NCI-H524 treated with DMSO at 0.1 percent for 48 hours (cell line): ENCODE results near the gene NAA60.
"Not testable (repeated sequence)": the region's sequence is repeated elsewhere in the genome, so short reads cannot be mapped to it uniquely, and the experiment has no call there.

Experiments
- DNase-seq: peaks from one replicate; lab custom pipeline; 2025; lab: John Stamatoyannopoulos, UW

The NAA60 gene

DNA sequence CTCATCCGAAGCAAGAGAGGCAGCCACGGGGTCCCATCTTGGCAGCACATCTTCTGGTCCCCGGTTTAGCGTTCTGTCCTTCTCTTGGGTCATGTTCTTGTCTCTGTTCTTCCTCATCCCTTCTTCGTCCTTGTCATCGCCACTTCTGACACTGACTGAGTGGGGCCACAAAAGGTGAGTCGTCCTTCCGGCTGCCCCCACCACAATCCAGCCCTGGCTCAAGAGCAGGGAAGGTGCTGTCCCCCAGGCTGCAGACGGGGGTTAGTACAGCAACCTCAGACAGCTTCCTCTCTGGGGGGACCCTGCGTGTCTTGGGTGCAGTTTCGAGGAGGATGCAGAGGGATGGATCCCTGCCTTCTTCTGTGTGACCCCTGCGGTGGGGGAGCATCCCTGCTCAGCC is 21.8 kb downstream of the NAA60 start:
- no peak for DNase-seq

DNA sequence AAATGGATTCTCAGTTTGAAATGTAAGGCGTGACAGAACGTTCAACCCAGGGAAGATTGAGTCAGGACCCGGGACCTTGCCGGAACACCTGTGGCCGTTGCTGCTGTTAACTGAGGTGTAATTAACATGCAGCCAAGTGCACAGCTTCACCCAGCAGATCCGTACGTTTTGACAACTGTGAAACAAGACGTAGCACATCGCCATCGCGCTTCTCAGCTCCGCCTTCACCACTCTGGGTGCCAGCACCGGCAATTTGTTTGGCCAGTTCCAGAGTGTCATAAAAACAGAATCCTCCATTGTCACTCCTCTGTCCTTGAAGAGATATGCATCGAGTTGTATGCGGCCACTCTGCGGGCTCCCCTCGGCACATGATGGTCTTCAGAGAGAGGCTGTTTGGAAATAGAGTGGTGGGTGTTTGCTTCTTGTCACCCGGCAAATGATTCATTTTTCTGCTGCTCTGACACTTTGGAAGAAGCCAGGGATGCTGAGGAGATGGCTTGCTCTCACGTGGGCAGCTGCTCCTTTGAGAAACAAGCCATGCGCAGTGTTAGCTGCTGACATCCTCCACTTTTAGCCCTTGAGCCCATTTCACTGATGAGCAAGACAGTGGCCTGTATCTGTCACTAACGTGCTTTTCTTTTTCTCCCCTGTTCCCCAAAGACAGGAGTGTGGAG is 22.6 kb downstream of the NAA60 start:
- no peak for DNase-seq

DNA sequence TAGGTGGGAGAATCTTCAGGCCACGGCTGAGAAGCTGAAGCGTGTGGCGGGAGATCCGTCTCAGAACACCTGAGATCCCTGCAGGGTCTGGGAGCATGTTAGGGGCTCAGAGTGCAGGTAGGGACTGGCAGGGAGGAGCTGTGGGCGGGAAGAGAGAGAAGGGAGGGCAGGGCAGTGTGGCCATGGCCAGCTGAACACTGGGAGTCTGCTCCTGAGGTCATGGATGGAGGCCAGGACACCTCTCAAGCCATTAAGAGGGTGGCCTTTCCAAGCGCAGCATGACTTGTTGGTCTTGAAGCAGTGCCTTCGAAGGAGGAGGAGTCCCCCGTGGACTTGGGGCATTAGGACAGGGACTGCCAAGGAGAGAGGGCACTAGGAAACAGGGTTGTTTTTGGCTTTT is 23.7 kb downstream of the NAA60 start:
- no peak for DNase-seq

DNA sequence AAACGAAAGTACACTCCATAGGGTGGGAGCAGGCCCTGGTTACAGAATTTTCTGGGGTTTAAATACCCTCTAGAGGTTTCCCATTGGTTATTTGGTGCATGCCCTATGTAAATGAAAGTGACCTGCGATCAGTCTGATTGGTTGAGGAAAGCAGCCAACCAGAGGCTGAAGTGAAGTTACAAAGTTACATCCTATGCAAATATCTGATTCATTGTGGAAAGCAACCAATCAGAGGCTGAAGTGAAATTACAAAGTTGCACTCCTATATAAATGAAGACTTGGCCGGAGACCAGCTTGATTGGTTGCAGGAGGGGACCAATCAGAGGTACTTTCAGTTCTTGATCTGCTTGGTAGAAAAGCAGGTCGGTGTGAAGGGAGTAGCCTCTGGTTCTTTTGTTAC is 24.4 kb downstream of the NAA60 start:
- DNase-seq, result no peak

DNA sequence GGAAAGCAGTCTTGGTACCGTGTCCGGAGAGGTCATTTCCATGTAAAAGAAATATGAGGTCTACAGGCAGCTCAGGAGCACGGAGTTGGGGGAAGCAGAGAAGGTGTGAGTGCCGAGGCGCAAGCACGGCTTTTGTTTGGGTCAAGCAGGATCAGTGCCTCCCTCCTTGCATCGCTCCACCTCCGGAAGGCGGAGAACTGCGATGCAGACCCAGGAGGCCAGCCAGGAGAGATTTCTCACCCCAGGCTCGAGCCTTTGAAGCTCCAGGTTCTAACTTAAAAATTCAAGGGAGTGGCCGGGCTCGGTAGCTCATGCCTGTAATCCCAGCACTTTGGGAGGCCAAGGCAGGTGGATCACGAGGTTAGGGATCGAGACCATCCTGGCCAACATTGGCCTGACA is 25.0 kb downstream of the NAA60 start:
- DNase-seq, result no peak

DNA sequence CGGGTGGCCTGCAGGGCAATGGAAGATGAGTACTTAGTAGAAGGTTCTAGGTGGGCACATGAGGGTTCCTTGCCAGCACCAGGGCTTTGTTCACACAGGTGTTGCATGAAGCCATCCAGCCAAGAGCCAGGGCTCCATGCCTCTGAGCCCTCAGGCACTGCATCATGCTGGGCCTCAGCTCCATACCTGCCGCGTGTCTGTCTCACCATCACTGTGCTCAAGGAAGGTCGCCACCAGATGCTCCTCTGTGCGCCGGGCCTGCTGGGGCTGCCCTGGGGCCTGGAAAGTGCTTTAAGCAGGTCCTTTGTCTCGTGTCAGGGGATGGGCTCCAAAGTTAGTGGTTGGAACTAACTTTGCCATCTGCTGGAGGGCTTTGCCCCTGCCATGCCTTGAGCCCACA is 26.3 kb downstream of the NAA60 start:
- no peak for DNase-seq

DNA sequence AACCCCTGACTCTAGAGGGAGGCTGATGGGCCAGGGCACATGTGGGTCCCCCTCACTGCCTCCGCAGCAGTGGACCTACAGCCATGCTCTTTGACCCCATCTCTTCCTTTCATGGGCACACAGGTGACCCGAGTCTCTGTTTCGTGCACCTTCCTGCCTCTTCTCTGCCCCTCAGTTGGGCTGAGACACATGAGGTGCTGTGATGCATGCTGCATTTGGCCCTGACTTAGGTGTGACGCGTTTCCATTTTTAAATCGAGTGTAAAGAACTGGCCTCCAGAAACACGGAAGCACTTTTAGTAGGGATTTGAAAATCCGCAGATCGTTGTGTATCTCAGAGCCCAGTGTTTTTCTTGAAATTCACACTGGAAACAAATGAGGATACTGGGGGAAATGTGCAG is 27.2 kb downstream of the NAA60 start:
- DNase-seq, result no peak

DNA sequence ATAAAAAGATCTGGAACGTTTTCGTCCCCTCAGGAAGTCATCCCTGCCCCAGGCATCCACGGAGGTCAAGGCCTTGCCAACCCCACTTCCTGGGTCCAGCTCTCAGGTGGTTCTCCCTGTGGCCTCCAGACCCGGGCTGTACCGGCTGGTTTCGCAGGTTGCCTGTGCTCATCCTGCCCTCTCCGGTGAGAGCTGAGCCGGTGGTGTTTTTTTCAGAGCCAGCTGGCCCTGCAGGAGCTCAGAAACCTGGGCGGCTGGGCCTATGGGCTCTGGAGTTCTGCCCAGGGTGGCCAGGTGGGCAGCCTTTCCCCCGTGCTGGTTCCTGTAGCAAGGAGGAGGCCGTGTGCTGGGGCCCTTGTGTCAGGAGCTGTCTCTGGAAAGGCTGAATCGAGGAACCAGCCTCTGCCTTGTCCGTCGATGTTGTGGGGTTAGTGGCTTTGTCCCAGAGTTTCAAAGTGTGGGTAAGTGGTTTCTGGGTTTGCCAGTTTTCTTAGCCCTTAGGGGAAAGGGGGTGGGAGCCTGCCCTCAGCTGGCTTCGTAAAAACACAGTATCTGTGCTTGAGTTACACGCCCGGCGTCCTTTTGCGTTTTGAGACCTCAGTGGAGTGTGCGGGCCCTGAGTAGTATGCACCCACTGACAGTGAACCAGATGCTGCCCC is 28.2 kb downstream of the NAA60 start:
- DNase-seq, result no peak

DNA sequence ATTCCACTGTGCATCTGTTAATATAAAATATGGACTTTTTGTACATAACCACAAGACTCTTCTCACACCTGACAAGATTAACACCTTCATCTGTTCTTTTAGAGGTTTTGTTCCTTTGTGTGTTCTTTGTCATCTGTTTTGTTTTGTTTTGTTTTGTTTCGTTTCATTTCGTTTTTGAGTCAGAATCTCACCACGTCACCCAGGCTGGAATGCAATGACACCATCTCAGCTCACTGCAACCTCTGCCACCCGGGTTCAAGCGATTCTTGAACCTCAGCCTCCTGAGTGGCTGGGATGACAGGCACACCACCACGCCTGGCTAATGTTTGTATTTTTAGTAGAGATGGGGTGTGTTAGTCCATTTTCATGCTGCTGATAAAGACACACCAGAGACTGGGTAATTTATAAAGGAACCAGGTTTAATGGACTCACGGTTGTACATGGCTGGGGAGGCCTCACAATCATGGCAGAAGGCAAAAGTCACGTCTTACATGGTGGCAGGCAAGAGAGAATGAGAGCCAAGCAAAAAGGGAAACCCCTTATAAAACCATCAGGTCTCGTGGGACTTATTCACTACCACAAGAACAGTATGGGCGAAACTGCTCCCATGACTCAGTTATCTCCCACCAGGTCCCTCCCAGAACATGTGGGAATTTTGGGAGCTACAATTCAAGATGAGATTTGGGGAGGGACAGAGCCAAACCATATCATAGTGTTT is 29.6 kb downstream of the NAA60 start:
- DNase-seq, result no peak

DNA sequence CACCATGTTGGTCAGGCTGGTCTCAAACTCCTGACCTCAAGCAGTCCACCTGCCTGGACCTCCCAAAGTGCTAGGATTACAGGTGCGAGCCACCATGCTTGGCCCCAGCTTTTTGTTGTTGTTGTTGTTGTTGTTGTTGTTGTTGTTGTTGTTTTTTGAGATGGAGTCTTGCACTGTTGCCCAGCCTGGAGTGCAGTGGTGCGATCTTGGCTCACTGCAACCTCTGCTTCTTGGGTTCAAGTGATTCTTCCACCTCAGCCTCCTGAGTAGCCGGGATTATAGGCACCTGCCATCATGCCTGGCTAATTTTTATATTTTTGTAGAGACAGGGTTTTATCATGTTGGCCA is 30.1 kb downstream of the NAA60 start:
- DNase-seq, result not testable (repeated sequence)

DNA sequence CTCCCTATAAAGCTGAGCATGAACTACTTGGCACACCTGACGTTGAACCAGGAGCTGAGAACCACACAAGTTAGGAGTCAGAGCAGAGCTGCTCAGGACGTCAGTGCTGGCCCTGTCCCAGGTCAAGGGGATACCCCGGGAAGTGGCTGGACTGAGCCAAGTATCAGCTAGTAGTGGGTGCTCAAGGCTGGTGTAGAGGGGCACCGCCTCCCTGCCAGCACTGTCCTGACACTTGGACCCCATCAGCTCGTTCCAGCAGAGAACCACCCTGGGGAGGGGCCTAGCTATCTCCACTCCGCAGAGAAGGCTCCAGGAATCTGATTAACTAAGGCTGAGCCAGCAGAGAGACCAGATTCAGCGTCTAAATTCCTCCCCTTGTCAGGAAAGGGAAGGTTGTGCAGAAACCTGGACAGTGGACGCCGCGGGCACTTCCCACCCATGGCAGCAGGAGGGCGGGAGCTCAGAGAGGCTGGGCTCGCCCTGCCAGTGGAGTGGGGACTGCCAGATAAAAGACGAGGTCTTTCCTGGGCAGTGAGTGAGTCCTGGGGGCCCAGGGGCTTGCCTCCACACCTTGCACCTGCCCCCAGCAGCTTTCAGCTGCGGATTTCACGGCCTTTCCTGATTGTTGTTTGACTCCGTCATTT is 30.8 kb downstream of the NAA60 start:
- DNase-seq, result no peak

DNA sequence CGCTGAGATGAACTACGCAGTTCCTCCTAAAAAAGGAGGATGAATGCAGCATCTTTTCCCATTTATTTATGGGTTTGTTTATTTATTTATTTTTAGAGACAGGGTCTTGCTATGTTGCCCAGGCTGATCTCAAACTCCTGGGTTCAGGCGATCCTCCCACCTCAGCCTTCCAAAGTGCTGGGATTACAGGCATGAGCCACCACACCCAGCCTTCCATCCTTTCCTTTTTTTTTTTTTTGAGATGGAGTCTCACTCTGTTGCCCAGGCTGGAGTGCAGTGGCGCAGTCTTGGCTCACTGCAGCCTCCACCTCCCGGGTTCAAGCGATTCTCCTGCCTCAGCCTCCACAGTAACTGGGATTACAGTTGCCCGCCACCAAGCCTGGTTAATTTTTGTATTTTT is 31.4 kb downstream of the NAA60 start:
- not testable (repeated sequence) for DNase-seq

DNA sequence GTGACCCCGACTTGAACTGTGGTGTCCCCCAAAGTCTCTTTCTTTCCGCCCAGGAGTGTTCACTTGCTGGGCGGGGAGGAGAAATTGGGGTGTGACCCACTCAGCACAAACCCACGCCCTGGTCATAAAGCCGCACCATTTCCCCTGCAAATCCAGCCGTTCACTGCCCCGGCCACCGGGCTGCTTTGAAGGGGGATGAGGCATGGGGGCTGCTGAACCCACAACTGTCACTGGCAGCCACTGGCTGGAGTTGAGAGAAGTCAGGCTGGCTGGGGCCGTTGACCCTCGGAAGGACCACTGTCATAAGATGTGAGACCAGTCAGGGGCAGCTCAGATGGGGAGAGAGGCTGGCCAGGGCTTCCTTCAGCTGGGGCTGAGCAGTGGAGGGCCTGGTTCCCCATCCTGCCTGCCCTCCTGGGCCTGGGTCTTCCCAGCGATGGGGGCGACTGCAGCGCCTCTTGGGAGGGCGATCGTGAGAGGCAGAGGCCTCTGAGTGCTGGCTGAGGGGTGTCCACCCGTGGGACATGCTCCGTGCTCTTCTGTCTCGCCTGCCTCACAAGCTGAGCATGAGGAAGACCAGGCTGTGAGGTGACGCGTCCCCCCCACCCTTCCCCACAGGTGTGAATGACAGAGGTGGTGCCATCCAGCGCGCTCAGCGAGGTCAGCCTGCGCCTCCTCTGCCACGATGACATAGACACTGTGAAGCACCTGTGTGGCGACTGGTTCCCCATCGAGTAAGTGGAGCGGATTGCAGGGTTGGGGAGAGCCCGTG is 32.3 kb downstream of the NAA60 start:
- no peak for DNase-seq

DNA sequence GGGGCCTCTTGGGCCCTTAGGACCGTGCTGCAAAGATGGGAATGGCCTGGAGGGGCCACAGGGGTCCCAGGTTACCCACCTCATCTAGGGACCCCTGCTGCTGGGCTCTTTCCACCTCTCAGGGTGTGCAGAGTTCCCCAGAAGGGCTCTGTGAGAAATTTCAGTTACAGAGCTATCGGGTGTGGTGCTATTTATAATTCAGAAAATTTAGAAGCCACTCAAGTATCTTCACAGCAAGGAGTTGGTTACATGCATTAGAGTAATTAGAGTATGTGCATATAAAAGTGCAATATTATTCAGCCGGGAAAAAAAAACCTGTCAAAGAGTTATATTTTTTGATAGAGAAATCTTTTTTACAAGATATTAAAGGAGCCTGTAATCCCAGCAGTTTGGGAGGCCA is 32.9 kb downstream of the NAA60 start:
- no peak for DNase-seq

DNA sequence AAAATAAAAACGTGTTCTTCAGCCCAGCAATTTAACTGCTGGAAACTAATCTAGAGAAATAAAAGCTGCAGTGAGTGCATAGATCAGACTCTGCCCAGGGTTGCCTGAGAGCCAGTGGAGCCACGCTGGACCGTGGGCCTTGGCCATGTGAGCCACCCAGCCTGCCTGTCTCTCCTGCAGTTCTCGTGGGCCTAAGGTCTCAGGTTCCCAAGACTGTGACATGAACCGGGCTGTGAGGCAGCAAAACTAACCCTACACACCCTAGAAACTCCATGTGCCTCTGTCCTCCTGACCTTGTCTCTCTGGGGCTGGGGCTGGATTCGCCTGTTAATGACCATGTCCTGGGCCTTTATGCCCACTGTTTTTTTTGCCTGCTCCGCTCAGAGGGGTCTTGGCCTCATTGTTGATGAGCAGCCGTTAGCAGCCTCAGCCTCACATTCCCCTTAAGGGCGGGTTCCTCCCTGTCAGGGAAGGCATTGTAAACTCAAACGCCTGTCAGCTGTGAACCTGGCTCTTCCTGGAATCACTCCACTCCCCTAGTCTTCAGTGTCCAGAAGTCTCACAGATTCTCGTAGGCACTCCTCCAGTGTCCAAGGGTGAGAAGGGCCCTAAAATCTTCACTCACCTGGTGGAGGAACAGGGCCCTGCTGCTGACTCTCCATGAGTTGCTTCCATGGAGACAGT is 34.9 kb downstream of the NAA60 start:
- no peak for DNase-seq

DNA sequence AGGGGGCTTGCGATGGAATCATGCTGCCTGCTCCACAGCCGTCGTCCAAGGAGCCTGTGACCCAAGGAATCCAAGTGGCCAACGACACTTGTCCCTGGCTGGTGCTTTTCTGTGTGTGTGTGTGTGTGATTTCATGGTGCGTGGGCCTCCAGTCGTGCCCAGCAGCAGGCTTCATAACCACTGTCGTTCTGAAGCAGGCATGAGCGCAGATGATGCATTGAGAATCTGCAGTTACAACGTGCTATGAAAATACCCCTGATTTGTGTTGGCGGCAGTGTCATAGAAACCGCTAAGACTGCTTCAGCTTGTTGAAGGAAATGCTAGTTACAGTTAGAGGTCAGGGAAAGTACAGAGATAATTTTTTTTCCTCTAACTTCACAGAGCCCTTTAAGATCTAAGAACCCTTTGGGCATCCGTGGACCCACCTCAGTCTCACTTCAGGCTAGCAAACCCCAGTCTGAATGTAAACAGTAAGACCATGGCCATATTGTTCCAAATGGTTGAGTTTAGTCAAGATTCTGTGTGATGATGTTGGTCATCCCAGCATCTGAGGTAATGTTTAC is 36.3 kb downstream of the NAA60 start:
- DNase-seq, result no peak

DNA sequence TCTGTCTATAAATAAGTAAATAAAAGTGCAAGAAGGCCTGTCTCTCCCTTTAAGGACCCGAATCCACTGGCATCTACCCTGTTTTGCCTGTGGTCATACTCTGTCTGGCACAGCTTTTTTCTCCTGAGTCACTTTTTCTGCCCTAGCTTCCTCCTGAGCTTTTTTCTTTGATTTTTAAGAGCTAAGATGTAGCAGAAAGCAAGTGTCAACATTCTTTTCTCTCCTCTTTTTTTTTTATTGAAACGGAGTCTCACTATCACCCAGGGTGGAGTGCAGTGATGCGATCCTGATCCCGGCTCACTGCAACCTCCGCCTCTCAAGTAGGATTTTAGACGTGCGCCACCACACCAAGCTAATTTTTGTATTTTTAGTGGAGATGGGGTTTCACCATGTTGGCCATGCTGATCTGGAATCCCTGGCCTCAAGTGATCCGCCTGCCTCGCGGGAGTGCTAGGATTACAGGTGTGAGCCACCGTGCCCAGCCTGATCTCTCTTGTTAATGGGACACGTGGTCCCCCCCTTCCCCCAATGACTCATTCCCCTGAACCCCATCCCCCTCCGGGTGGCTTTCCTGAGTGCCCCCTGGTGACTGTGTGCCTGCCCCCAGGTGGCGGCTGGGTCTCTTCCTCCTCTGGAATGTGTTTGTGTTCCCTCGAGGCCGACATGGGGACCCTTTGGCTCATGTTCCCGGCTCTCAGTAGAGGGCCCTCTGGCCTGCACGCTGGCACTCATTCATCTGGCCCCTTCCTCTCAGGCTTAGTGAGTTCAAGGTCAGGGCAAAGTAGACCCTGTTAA is 37.6 kb downstream of the NAA60 start:
- no peak for DNase-seq

DNA sequence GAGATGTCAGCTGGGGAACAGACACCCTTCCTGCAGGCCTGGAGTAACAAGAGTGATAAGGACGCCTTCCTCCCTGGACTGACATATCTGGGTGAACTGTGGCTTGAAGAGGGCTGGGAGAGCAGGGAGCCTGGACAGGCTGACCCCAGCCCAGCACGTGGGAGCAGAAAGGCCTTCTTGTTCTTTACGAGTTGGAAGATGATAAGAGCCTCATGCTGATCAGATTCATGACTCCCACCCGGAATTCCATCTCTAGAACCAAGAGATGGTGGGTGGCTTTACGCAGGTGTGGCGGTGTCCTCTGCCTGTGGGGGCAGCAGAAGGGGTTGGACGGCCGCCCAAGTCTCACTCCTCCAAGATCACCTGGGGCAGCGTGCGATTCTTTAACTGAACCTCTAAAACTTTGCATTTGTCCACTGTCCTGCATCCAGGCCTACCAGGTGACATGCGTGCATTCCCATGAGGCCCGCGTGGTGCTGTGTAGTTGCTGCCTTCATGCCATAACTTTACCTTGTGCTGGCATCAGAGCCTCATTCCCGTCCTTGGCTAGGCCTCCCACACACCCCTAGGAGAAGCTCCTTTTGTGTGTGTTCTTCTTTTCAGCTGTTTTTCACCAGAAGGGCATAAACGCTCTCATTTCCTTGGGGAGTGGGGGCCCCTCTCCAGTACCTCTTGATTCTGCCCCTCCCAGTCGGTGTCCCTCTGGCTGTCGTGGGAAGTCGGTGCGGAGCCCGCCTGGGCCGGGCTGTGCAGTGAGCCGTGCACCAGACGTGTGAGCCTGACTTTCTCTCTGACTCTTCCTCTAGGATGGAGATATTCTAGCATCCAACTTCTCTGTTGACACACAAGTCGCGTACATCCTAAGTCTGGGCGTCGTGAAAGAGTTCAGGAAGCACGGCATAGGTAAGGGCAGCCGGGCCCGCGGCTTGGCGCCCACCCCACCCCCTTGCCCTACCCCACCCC is 38.5 kb downstream of the NAA60 start:
- DNase-seq, result no peak

DNA sequence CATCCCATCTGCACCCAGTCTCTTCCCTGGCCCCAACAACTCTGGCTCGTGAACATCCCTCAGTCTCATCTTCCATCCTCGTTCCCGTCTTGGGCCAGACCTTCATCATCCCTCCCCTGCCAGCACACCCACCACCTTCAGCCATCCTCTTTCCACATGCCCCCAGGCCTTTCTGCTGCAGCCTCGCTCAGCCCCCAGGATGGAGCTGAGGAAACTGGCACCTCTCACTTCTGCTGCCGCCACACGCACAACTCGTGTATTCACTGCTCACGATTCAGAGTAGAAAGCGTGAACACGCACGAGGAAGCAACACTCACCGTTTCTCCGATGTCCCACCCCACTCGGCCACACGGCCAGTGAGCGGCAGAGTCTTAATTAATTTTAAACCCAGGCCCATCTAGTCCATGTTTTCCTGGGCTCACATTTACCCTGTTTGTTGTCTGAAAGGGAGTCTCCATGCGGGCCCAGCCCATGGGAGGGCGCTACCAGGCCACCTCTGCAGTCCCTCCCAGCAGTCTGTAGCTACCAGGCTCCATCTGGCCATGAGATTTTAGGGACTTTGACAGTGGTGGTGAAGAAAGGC is 39.3 kb downstream of the NAA60 start:
- DNase-seq, result no peak
